GM19239 (cell line): ENCODE results near the gene ORC1.

Experiments used
- DNase-seq: peaks from one replicate; pipeline ENCODE4 v3.0.0; 2011; ENCODE audit warnings: low spot score; ENCODE audit not compliant: insufficient read length
- FAIRE-seq: peaks from 2 replicates; lab custom pipeline; 2011; peaks lifted over from hg19 to GRCh38; lab: Jason Lieb, UNC

The ORC1 gene

GRCh38 chr1:52348704-52349300 lies 55.4 kb downstream of the ORC1 start:
- FAIRE-seq: no peak
- DNase-seq: no peak

DNA sequence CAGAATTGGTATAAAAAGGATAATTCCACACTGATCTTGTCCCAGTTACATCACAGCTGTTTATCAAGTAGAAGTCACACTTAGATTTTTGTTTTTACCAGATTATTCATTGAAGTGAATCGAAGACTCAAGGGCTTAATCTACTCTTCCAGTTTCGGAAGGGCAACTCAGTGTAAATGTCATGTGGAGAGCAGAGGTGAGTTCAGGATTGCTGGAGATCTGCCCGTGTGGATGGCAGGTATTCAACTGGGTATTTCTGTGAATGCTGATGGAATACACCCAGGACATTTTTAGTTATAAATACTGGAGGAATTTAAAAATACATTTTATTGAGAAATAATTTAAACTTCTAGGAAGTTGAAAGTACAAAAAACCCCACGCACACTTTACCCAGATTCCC lies 57.6 kb downstream of the ORC1 start:
- DNase-seq (no peak), FAIRE-seq (no peak)

- no peak for DNase-seq
- no peak for FAIRE-seq
Observed at GRCh38 chr1:52345252-52345651, 59.0 kb downstream of the ORC1 start.

GRCh38 chr1:52343979-52344378 lies 60.2 kb downstream of the ORC1 start:
- FAIRE-seq (no peak), DNase-seq (no peak)

DNA sequence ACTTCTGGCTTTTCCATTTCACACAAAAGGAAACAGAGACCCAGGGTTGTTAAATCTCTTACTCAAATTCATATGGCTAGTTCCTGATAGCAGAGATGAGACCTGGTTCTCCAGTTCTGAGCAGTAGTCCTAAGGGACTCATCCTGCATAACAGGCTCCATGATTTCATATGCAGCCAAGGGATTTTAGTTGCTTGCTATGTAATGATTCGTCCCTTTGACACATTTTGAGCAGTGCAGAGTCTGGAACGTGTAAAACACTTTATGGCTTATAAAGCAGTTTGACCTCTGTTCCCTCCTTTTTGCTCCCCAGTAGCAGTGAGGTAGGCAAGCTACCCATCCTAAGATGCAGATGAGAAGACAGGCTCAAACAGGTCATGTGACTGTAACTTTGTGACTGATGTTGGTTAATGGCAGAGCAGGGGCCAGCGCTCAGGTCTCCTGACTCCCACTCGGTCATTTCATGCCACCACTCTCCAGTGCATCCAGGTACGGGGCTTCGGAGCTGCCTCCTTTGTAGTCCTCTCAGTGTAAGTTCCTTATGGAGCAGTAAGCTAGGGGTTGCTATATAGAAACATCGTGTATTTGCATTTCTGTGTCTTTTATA lies 62.5 kb downstream of the ORC1 start:
- no peak for FAIRE-seq
- DNase-seq: no peak

DNA sequence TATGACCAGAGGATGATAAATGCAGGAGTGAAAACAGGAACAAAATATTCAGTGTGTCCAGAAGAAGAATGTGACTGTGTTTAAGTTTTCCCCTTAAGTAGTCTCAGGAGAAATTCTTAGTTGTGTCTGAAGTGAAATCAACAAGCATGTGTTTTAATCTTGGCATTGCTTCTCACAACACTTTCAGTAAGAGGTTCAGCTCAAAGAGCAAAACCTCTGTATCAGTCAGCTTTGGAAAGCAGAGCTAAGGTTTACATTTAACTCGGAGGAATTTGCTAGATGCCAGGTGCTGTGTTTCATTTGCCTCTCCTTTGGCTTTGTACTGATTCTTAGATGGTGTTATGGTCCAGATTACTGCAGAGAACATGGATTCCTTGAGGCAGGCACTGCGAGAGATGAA lies 66.8 kb downstream of the ORC1 start:
- DNase-seq (no peak), FAIRE-seq (no peak)

- FAIRE-seq (no peak), DNase-seq (no peak)
Observed at GRCh38 chr1:52334906-52335528, 69.2 kb downstream of the ORC1 start.

DNA sequence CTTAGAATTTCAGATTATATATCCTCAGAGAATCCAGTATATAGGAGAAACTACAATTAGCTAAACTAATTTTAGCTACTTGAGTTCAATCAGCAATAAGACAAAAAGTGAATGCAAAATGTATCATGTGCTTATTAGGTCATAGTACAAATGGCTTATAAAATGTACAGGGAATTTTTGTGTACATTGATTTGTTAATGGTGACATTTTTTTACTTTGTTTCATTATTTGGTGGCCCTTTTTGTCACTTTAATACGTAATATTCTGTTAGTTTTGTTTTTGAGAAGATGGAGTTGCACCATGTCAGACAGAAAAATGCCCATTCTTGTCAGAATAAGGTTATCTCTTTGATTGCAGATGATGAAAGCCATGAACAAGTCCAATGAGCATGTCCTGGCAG lies 71.8 kb downstream of the ORC1 start:
- no peak for DNase-seq
- FAIRE-seq: no peak

DNA sequence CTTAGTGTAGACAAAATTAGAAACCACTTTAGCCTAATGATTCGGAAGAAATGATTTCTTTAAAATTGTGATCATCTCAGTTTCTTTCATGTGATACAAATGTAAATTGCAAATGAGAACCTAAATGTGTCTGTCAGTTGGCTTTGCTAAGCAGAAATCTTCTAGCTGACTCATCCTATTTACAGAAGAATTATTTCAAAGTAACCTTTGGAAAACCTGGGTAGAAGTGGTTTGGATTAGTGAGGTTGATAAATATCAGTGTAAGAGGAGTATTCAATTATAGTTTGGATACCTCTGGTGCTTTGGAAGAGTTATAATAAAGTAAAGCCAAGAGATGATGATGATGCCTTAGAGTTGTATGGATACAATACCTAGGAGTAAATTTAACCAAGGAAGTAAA lies 75.6 kb downstream of the ORC1 start:
- DNase-seq: no peak
- FAIRE-seq: no peak

DNA sequence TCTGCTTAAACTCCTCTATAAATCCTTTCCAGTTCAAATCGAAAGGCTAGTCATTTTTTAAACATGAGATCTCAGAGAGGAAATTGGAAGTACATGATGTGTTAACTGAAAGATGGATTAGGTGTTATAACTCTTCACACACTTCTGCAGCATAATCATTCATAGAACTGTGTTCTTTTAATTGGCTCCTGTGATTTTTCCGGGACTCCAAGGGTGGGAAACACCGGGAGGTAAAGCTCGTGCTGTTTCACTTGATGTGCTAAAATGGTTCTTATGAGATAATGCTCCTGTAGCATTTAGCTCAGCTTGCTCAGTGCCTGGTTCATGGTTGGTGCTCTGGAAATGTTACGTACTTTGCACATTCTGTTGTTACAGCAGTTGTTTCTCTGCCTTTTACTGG lies 78.4 kb downstream of the ORC1 start:
- DNase-seq (no peak), FAIRE-seq (no peak)

- DNase-seq (no peak), FAIRE-seq (no peak)
Observed at GRCh38 chr1:52323731-52324130, 80.5 kb downstream of the ORC1 start.
